Sigmoid colon (tissue), 7 donors: ENCODE results near the gene CAGE1. TPM values are rescaled to one million over a fixed set of nuclear protein-coding genes. Genes with fewer than 3 reads are reported as not detected.

Experiments used
- DNase-seq: peaks from one replicate; pipeline ENCODE4 v3.0.0-alpha.2; 2019
- H3K27ac ChIP-seq, 4 donors: fragments of 200-600 bp; sonication (generic); one replicate each; pipeline ENCODE4 v1.5.1; 2016 to 2019; ENCODE audit warnings: mild to moderate bottlenecking in 1 of 4
- H3K27me3 ChIP-seq, 3 donors: fragments of 200-600 bp; sonication (generic); one replicate each; pipeline ENCODE4 v1.5.1; 2019; ENCODE audit warnings: mild to moderate bottlenecking in 1 of 3
- H3K36me3 ChIP-seq, 4 donors: fragments of 200-600 bp; sonication (generic); one replicate each; pipeline ENCODE4 v1.5.1; 2016 to 2019
- H3K4me1 ChIP-seq, 4 donors: fragments of 200-600 bp; sonication (generic); one replicate each; pipeline ENCODE4 v1.5.1; 2017 to 2019
- H3K4me3 ChIP-seq, 4 donors: fragments of 200-600 bp; sonication (generic); one replicate each; pipeline ENCODE4 v1.5.1; 2017 to 2019; ENCODE audit warnings: mild to moderate bottlenecking in 2 of 4, moderate library complexity in 1 of 4
- H3K9me3 ChIP-seq, 4 donors: fragments of 200-600 bp in 3 of 4; sonication (generic) in 3 of 4; one replicate each; pipeline versions ENCODE4 v1.5.1 to v1.6.1; 2013 to 2019
- CTCF ChIP-seq, 4 experiments: fragments of 450-650 bp in 3 of 4; fragments of 200-600 bp in 1 of 4; IDR thresholded peaks; one replicate each; pipeline ENCODE4 v1.5.1; 2016 to 2019; ENCODE audit warnings: antibody characterized with exemption in 4 of 4, mild to moderate bottlenecking in 3 of 4, moderate library complexity in 2 of 4
- EP300 ChIP-seq, 4 donors: sonication (generic); formaldehyde crosslinking; IDR thresholded peaks; one replicate each; pipeline ENCODE4 v1.6.1; 2017; ENCODE audit warnings: antibody characterized with exemption in 4 of 4
- POLR2A ChIP-seq, 2 donors: fragments of 450-650 bp; IDR thresholded peaks; one replicate each; pipeline ENCODE4 v1.6.1; 2016; ENCODE audit warnings: antibody characterized with exemption in 2 of 2, mild to moderate bottlenecking in 2 of 2, moderate library complexity in 2 of 2
- POLR2AphosphoS5 ChIP-seq, 4 donors: sonication (generic); formaldehyde crosslinking; IDR thresholded peaks; one replicate each; pipeline ENCODE4 v1.6.1; 2017; ENCODE audit warnings: antibody characterized with exemption in 4 of 4
- WGBS, 2 donors: extraction: QIAGEN DNeasy Blood & Tissue Kit; methylation state at CpG; one replicate each; pipeline ENCODE4 v1.1.7; 2013; 5-methylcytosine and 5-hydroxymethylcytosine counted together
- intact Hi-C: fragments of 100-400 bp; cut with DNase I; formaldehyde crosslinking; loops from one replicate; pipeline ENCODE4 v1.15.1; 2023
- polyA plus RNA-seq, 3 donors: library from polyadenylated mRNA; stranded (reverse); fragments of 200-250 nt; gene quantifications; one replicate each; pipeline ENCODE4 v1.2.3, GENCODE V29; 2013
- total RNA-seq, 4 donors: library from RNA; depleted of rRNA; stranded (reverse); fragments of >200 nt; gene quantifications; one replicate each; pipeline ENCODE4 v1.1.0, GENCODE V29; 2016
- donor health status: healthy with polysubstance abuse.
- donor health status: Bipolar disorder and iron deficiency.
- donor health status: healthy.

CAGE1 gene
- total and polyA plus RNA-seq, 7 donors, result 0.04 TPM; not detected in 6

- intact Hi-C loops, result no loop called here
Observed at GRCh38 chr6:7419065-7419464, 29.5 kb upstream of the CAGE1 start.

GRCh38 chr6:7418238-7418905 is 28.8 kb upstream of the CAGE1 start:
- DNase-seq, result no peak
- no peaks in the 10 kb centered on the region for H3K9me3 ChIP-seq
- no peak overlapping the region for H3K4me3 ChIP-seq
- no peaks in the 10 kb centered on the region for H3K4me1 ChIP-seq
- H3K27me3 ChIP-seq, result no peaks in the 10 kb centered on the region
- intact Hi-C loops, result no loop called here
- TF ChIP-seq CTCF (IDR thresholded peaks at IDR 0.05) (no peak), POLR2A (IDR thresholded peaks at IDR 0.05) (no peak), EP300 (IDR thresholded peaks at IDR 0.05) (no peak), POLR2AphosphoS5 (IDR thresholded peaks at IDR 0.05) (no peak)
- H3K27ac ChIP-seq, result no peak overlapping the region
- WGBS, 2 donors, result 89 to 92% methylated on average over 6 of the region's 6 CpGs
- peaks cover 7 to 53% (median 24%) of the 10 kb centered on the region in 4 donors for H3K36me3 ChIP-seq

More at GRCh38 chr6:7419065-7419464, 29.5 kb upstream of the CAGE1 start:
- WGBS, 2 donors, result 25 to 45% methylated on average over 1 of the region's 1 CpG
- Histone ChIP-seq H3K27me3 (no peaks in the 10 kb centered on the region), H3K4me3 (no peak overlapping the region), H3K36me3 (peaks cover 7 to 46% (median 24%) of the 10 kb centered on the region in 4 donors), H3K27ac (no peak overlapping the region), H3K9me3 (no peaks in the 10 kb centered on the region), H3K4me1 (no peaks in the 10 kb centered on the region)
- TF ChIP-seq POLR2A (IDR thresholded peaks at IDR 0.05) (no peak), EP300 (IDR thresholded peaks at IDR 0.05) (no peak), POLR2AphosphoS5 (IDR thresholded peaks at IDR 0.05) (no peak), CTCF (IDR thresholded peaks at IDR 0.05) (no peak)
- DNase-seq, result no peak

GRCh38 chr6:7417684-7418083 is 28.1 kb upstream of the CAGE1 start:
- Histone ChIP-seq H3K27me3 (no peaks in the 10 kb centered on the region), H3K4me3 (no peak overlapping the region), H3K36me3 (peaks cover 7 to 60% (median 27%) of the 10 kb centered on the region in 4 donors), H3K9me3 (no peaks in the 10 kb centered on the region), H3K27ac (no peak overlapping the region), H3K4me1 (no peaks in the 10 kb centered on the region)
- intact Hi-C loops, result no loop called here
- TF ChIP-seq POLR2A (IDR thresholded peaks at IDR 0.05) (no peak), CTCF (IDR thresholded peaks at IDR 0.05) (no peak), POLR2AphosphoS5 (IDR thresholded peaks at IDR 0.05) (no peak), EP300 (IDR thresholded peaks at IDR 0.05) (no peak)
- no peak for DNase-seq
- 86 to 91% methylated on average over 2 of the region's 2 CpGs for WGBS, 2 donors

- DNase-seq, result no peak
- no peaks in the 10 kb centered on the region for H3K27me3 ChIP-seq
- no peak overlapping the region for H3K27ac ChIP-seq
- intact Hi-C loops, result no loop called here
- WGBS, 2 donors, result 84 to 90% methylated on average over 7 of the region's 7 CpGs
- peaks cover 20 to 88% (median 44%) of the 10 kb centered on the region in 4 donors for H3K36me3 ChIP-seq
- no peak overlapping the region for H3K4me3 ChIP-seq
- no peak for TF ChIP-seq POLR2AphosphoS5 (IDR thresholded peaks at IDR 0.05)
- TF ChIP-seq CTCF (IDR thresholded peaks at IDR 0.05), result no peak
- TF ChIP-seq POLR2A (IDR thresholded peaks at IDR 0.05), result no peak
- no peak for TF ChIP-seq EP300 (IDR thresholded peaks at IDR 0.05)
- no peaks in the 10 kb centered on the region for H3K4me1 ChIP-seq
- no peaks in the 10 kb centered on the region for H3K9me3 ChIP-seq
Observed at GRCh38 chr6:7414811-7415210, 25.3 kb upstream of the CAGE1 start.
